HEK293T (cell line): ENCODE measurements around the gene ABCC5.

ENCODE experiments used
- CTCF ChIA-PET: fragments of 350-600 bp; formaldehyde crosslinking; extraction: SDS; loops from one replicate; lab custom pipeline; 2021; ENCODE audit warnings: antibody characterized with exemption, inconsistent platforms; lab: Yijun Ruan, JAX
- POLR2A ChIA-PET: fragments of 350-600 bp; formaldehyde crosslinking; extraction: SDS; loops from one replicate; lab custom pipeline; 2020; ENCODE audit warnings: antibody characterized with exemption, inconsistent platforms; lab: Yijun Ruan, JAX
- DNase-seq: peaks from one replicate; pipeline ENCODE4 v3.0.0; 2012; ENCODE audit warnings: mixed read lengths; ENCODE audit errors: extremely low spot score
- ARNT ChIP-seq: fragments of 450-650 bp; IDR thresholded peaks from 2 replicates; pipeline ENCODE4 v1.6.1; 2017; ENCODE audit warnings: mild to moderate bottlenecking
- BHLHE40 ChIP-seq: fragments of 450-650 bp; IDR thresholded peaks from 2 replicates; pipeline ENCODE4 v1.6.1; 2016; ENCODE audit warnings: mild to moderate bottlenecking, moderate library complexity, borderline replicate concordance
- CTBP1 ChIP-seq: fragments of 450-650 bp; IDR thresholded peaks from 2 replicates; pipeline ENCODE4 v1.6.1; 2016; ENCODE audit warnings: borderline replicate concordance
- ELF4 ChIP-seq: fragments of 450-650 bp; IDR thresholded peaks from 2 replicates; pipeline ENCODE4 v1.6.1; 2017; ENCODE audit warnings: antibody characterized with exemption
- FOXA1 ChIP-seq: fragments of 450-650 bp; IDR thresholded peaks from 2 replicates; pipeline ENCODE4 v1.6.1; 2016; ENCODE audit warnings: mild to moderate bottlenecking
- FOXK2 ChIP-seq: fragments of 450-650 bp; IDR thresholded peaks from 2 replicates; pipeline ENCODE4 v1.6.1; 2016; ENCODE audit warnings: mild to moderate bottlenecking
- FOXM1 ChIP-seq: fragments of 450-650 bp; IDR thresholded peaks from 2 replicates; pipeline ENCODE4 v1.6.1; 2017; ENCODE audit warnings: mild to moderate bottlenecking, borderline replicate concordance
- HDGF ChIP-seq: fragments of 450-650 bp; IDR thresholded peaks from 2 replicates; pipeline ENCODE4 v1.6.1; 2017; ENCODE audit warnings: antibody characterized with exemption, borderline replicate concordance
- L3MBTL2 ChIP-seq: fragments of 450-650 bp; conservative IDR thresholded peaks from 2 replicates; pipeline ENCODE4 v1.6.1; 2016; ENCODE audit warnings: mild to moderate bottlenecking
- NFRKB ChIP-seq: fragments of 450-650 bp; IDR thresholded peaks from 2 replicates; pipeline ENCODE4 v1.6.1; 2016; ENCODE audit warnings: mild to moderate bottlenecking, moderate library complexity
- SP1 ChIP-seq: fragments of 450-650 bp; IDR thresholded peaks from 2 replicates; pipeline ENCODE4 v1.6.1; 2017
- SUZ12 ChIP-seq: fragments of 450-650 bp; IDR thresholded peaks from 2 replicates; pipeline ENCODE4 v1.6.1; 2016; ENCODE audit warnings: mild to moderate bottlenecking
- TARDBP ChIP-seq: fragments of 450-650 bp; IDR thresholded peaks from 2 replicates; pipeline ENCODE4 v1.6.1; 2016
- ZNF384 ChIP-seq: fragments of 450-650 bp; IDR thresholded peaks from 2 replicates; pipeline ENCODE4 v1.6.1; 2016
- TF ChIP-seq, protein P1 (sequence below): fragments of 450-650 bp; IDR thresholded peaks from 2 replicates; pipeline ENCODE4 v1.6.1; 2016

The ABCC5 gene

DNA sequence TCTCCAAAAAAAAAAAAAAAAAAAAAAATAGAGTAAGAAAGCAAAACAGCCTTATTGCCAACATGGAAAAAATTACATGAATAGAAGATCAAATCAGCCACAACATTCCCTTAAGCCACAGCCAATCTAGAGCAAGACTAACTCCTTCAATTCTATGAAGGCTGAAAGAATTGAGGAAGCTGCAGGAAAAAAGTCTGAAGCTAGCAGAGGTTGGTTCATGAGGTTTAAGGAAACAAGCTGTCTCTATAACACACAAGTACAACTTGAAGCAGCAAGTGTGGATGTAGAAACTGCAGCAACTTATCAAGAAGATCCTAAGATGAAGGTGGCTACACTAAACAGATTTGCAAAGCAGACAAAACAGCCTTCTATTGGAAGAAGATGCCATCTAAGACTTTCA is 142.3 kb downstream of the ABCC5 start:
- DNase-seq: no peak
- ChIA-PET POLR2A (interaction anchor here (1.2 kb wide), 1 partner anchor 9 kb away, joined by 4 read pairs; no protein-coding TSS in a partner anchor), CTCF (no interaction called here)

DNA sequence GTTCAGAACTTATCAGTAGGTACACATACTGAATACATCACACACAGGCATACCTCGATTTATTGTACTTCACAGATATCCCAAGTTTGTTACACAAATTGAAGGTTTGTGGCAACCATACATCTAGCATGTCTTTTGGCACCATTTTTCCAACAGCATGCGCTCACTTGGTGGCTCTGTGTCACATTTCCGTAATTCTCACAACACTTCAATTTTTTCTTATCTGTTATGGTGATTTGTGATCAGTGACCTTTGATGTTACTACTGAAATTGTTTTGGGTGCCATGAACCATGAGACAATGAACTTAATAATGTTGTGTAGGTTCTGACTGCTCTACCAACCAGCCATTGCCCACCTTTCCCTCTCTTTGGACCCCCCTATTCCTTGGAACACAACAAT is 143.8 kb downstream of the ABCC5 start:
- CTCF ChIA-PET: interaction anchor here (1.1 kb wide), 1 partner anchor 11 kb away, joined by 4 read pairs; no protein-coding TSS in a partner anchor
- POLR2A ChIA-PET: no interaction called here
- TF ChIP-seq CTBP1 (no peak), NFRKB (no peak), FOXA1 (no peak)
- DNase-seq: no peak

More for the DNA sequence above, 142.3 kb downstream of the ABCC5 start:
- TF ChIP-seq ZNF384 (no peak), BHLHE40 (no peak), TARDBP (no peak), FOXK2 (no peak), SUZ12 (no peak), FOXA1 (no peak), ELF4 (no peak), SP1 (no peak), NFRKB (no peak), L3MBTL2 (no peak), HDGF (no peak)

DNA sequence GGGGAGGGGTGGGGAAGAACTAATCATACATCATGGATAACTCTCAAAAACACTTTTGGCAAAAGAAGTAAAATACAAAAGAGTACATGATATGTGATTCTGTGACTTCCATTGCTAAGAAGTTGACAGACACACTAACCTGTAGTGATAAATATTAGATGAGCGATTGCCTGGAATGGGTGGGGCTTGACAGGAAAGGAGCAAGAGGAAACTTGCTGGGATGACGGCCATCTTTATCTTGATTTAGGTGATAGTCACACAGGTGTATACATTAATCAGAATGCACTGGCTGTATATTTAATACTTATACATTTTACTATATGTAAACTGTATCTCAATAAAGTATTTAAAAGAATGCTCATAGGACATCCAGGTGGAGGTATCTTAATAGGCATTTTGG is 146.1 kb downstream of the ABCC5 start:
- CTCF ChIA-PET: no interaction called here

DNA sequence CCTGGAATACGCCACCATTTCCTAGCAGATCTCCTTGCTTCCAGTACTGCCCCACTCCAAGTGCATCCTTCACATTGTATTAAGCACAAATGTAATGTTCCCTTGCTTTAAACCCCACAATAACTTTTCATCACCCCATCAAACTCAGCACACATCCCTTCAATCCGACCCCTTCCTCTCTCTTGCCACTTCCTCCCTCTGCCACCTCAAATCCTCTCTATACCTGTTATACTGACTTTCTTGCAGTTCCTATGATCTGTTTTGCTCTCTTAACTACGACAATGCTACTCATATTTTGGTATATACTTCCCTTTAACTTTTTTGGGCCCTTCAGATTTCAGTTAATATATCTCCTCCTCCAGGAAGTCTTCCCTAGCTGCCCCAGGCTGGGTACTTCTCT is 147.1 kb downstream of the ABCC5 start:
- DNase-seq: no peak
- ChIA-PET POLR2A (no interaction called here), CTCF (no interaction called here)
- no peak for TF ChIP-seq FOXK2
- no peak for TF ChIP-seq NFRKB
- no peak for TF ChIP-seq ZNF384
- TF ChIP-seq L3MBTL2: no peak
- TF ChIP-seq, protein P1, sequence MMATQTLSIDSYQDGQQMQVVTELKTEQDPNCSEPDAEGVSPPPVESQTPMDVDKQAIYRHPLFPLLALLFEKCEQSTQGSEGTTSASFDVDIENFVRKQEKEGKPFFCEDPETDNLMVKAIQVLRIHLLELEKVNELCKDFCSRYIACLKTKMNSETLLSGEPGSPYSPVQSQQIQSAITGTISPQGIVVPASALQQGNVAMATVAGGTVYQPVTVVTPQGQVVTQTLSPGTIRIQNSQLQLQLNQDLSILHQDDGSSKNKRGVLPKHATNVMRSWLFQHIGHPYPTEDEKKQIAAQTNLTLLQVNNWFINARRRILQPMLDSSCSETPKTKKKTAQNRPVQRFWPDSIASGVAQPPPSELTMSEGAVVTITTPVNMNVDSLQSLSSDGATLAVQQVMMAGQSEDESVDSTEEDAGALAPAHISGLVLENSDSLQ: no peak
- TF ChIP-seq SUZ12: no peak
- no peak for TF ChIP-seq HDGF
- no peak for TF ChIP-seq SP1
- TF ChIP-seq BHLHE40: no peak
- TF ChIP-seq ARNT: no peak
- TF ChIP-seq FOXA1: no peak
- TF ChIP-seq CTBP1: no peak
- TF ChIP-seq TARDBP: no peak

More for the DNA sequence above, 146.1 kb downstream of the ABCC5 start:
- DNase-seq: no peak
- POLR2A ChIA-PET: no interaction called here
- TF ChIP-seq NFRKB (no peak), ZNF384 (no peak), HDGF (no peak), CTBP1 (no peak), TARDBP (no peak), SUZ12 (no peak), BHLHE40 (no peak), L3MBTL2 (no peak), FOXA1 (no peak), FOXM1 (no peak), FOXK2 (no peak)
- TF ChIP-seq, protein P1: no peak
